NCI-H774 (cell line): ENCODE data around the gene LBP.
"Not testable (repeated sequence)": the region's sequence is repeated elsewhere in the genome, so short reads cannot be mapped to it uniquely, and the experiment has no call there.

ENCODE experiments used
- DNase-seq: peaks from one replicate; lab custom pipeline; 2025; lab: John Stamatoyannopoulos, UW

LBP gene

DNA sequence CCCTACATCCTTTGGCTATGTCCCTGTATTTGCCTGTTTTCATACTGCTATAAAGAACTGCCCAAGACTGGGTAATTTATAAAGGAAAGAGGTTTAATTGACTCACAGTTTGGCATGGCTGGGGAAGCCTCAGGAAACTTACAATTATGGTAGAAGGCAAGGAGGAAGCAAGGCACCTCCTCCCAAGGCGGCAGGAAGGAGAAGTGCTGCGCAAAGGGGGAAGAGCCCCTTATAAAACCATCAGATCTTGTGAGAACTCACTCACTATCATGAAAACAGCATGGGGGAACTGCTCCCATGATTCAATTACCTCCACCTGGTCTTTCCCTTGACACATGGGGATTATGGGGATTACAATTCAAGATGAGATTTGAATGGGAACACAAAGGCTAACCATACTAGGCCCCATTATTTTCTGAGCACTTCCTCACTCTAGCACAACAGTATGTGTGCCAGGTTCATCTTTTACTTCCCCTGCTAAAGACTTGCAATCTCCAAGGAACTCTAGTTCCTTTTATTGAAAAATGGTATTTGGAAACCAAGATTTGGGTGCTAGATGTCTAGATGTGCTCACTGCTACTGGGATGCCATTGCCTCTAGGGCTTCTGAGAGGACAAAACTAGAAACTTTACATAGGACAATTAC, 49.6 kb downstream of the LBP start:
- not testable (repeated sequence) for DNase-seq

DNA sequence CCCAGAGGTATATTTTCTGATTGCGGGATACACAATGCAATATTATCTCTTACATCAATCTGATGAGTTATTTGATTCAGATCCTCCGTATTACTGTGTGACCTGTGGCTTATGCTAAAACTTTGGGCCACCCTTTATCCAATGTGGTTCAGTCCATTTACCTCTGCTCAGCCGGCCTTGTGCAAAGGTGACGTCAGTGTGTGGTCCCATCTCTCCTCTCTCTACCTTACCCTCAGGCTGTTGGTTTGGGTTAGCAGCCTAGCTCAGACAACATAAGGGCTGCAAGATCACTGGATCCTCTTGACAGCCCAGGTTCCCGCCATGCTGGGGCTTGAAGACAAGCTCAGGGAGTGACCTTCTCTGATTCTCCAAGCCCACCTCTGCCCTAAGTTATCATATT, 55.8 kb downstream of the LBP start:
- DNase-seq, result no peak

DNA sequence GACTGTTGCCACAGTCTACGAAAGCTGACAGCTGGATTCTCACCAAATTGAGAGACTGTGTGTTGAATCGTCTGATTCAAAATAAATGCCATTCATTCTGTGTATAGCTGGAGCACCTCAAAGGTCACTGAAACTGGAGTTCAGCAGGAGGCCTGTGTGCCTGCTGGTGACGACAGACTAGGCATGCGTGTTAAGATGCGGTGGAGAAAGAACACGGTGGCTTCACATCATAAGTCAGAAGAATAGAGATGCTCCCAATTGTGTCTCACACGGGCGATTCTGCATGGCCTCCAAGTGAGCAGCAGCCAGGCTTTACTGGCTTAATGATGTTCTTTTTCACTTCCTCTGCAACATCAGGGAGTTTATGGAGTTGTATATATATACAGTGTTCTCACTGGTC, 56.5 kb downstream of the LBP start:
- DNase-seq, result no peak

DNA sequence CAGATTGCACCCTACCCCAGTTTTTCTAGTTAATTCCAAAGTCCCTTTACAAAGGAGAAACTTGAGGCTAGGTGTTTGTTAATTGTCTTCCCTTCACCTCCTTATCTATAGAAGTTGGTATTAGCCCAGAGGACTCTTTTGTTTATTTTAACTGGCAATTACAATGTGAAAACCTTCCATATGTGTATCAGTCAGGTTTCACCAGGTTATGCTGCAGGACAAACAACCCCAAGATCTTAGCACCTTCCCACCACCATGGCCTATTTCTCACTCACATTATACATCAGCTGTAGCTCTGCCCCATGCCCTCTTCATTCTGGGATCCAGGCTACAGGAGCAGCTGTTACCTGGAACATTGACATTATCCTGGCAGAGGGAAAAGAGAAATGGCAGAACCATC, 57.7 kb downstream of the LBP start:
- no peak for DNase-seq

DNA sequence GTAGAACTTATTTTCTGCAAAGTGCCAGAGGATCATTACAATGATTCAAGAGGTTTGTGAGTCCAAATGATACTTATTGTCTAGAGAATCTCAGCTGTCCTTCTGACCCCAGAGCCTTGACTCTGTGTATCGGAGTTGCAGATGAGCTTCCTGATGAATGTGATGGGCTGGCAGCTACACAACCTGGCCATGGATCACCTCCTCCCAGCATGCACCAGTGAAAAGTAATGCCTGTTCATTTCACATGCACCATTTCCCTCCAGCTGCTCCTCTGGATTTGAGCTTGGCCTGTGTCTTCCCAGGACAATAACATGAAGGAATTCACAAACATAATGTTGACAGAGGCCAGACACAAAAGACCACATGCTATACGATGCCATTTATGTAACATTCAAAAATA, 58.9 kb downstream of the LBP start:
- no peak for DNase-seq

DNA sequence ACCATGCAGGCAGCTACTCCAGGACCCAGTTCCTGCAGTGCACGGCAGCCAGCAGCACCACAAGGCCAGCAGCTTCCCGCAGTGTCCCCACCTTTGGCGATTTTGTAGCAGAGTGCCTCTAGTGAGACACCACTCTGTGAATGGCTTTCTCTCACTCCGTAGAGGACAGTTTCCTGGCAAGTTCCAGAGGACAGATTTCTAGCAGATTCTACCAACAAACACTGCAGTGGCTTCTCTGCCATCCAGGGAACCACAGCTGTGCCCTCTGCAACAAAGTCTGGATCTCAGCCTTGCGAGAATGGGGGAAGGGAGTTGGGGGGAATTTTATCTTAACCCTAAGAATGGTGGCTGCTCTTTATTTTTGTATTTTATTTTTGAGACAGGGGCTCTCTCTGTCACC, 60.2 kb downstream of the LBP start:
- DNase-seq, result no peak

DNA sequence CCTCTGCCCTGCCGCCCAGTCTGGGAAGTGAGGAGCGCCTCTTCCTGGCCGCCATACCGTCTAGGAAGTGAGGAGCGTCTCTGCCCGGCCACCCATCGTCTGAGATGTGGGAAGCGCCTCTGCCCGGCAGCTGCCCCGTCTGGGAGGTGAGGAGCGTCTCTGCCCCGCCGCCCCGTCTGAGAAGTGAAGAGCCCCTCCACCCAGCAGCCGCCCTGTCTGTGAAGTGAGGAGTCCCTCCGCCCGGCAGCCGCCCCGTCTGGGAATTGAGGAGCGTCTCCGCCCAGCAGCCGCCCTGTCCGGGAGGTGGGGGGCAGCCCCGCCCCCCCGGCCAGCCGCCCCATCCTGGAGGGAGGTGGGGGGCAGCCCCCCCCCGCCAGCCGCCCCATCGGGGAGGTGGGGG, 61.0 kb downstream of the LBP start:
- DNase-seq, result no peak

DNA sequence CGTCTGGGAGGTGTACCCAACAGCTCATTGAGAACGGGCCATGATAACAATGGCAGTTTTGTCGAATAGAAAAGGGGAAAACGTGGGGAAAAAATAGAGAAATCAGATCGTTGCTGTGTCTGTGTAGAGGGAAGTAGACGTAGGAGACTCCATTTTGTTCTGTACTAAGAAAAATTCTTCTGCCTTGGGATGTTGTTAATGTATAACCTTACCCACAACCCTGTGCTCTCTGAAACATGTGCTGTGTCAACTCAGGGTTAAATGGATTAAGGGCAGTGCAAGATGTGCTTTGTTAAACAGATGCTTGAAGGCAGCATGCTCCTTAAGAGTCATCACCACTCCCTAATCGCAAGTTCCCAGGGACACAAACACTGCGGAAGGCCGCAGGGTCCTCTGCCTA, 61.5 kb downstream of the LBP start:
- not testable (repeated sequence) for DNase-seq

DNA sequence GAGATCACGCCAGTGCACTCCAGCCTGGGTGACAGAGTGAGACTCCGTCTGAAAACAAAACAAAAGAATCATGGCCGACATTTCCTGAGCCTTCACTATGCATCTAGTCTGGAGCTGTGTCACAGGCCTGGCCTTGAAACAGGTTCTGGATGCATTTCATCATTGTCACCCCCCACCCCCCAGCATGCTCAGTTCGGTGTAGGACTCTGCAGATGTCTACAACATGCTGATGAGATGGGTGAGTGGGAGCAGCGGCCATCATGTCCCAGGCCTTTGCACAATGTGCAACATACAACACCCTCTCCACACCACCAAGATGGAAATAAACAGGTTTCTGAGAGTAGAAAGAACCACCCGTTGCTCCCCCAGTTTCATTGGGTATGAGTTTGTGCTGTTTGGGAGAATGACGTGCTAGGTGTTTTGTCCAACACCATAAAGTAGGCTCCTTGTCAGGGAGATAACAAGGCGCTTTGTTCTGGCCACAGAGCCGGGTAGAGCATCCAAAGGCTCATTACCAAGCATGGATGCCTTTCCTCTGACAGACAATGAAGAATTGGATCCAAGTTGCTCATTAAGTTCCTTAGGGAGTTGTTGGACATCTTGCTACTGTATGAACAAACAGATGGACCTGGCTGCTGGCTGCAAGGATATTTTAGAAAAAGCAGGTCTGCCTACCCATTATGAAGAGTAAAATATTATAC, 66.7 kb downstream of the LBP start:
- no peak for DNase-seq

DNA sequence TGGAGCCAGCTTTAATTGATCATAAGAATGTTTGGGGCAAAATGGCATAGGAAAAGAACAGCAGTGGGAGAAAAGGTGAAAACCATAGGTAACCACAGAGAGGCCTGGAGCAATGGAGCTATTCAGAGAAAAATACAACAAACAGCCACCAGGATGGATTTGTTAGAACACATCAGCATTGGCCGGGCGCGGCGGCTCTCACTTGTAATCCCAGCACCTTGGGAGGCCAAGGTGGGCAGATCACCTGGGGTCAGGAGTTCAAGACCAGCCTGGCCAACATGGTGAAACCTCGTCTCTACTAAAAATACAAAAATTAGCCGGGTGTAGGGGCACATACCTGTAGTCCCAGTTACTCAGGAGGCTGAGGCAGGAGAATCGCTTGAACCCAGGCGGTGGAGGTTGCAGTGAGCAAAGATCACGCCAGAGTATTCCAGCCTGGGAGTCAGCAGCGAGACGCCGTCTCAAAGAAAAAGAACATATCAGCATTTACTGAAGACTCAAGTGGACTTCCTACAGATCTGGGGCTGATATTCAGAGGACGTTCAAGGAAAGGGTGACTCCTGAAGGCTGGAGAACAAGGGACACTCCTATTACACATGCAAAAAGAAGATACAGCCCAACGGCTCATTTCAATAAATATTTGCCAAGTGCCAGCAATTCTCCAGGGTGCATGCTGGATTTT, 68.6 kb downstream of the LBP start:
- DNase-seq, result no peak

DNA sequence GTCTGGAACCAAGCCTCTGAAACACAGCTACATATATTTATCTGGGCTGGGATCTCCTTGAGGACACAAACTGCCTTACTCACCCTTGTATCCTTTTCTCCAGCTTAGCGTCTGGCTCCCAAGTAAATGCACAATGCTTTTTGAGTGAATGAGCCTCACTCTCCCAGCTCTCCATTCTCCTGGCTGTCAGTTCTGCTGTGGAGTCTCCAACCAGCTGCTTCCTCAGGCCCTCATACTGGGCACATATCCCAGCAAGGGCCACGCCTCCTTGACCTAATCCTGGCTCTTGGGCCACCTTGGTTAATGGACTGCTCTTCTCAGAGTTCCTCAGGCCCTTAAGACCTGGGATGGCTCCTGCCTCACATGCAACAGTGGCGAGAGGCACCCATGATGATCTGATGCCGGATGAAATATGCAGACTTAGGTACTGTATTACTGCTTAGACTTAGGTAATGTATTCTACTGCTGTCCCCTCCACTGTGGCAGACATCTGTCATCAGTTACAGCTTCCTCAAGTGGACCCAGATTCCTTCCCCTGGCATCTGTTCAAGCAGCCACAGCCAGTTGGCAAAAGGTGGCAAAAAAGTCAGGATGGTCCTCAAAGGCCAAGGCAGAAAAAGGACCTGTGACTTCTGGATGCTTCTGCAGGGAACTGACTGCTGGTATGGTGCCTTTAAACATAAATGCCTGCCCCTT, 72.4 kb downstream of the LBP start:
- no peak for DNase-seq

DNA sequence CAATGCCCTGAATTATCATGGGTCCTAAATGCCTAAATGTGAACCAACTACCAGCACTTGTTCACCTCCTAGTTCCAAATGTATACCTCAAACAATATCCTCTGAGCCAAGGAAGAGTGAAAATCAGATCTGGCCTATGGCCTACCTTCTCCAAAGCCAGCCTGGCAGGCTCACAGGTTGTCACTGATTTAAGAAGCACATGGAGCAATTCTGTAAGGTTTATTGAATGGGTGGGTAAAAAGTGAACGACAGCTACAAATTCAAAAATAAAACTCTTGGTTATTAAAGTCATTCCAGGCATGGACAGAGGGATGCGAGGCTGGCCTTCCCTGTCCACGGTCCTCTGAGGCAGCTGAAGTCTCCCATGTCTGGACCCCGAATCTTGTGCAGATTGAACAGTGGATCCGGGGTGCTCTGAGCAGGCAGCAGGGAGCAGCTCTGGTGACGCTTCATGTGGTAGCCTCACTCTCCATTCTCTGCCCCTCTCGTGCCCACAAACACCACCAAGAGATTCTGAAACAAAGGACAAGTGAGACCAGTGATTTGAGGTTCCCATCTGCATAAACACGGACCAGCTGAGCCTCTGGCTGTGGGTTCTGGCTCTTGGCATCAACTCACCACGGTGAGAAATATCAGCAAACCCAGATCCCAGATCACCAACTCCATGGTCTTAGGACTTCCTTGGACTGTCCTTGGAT, 74.3 kb downstream of the LBP start:
- no peak for DNase-seq

DNA sequence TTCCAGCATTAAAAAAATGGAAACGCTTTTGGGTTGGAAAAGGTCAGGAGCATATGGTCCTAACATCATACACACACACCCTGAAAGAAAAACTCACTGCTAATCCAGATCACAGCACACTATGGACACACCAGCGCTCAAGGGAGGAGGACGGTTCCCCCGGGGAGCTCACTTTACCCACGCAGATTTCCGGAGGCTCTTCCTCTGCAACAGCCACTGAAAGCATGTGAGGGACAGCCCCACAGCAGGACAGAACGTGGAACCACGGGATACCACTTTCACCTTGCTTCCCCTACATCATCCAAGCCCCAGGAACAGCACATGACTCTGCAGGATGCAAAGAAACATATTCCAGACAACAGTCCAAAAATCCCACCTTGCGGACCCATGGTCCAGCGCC, 75.6 kb downstream of the LBP start:
- DNase-seq, result no peak

DNA sequence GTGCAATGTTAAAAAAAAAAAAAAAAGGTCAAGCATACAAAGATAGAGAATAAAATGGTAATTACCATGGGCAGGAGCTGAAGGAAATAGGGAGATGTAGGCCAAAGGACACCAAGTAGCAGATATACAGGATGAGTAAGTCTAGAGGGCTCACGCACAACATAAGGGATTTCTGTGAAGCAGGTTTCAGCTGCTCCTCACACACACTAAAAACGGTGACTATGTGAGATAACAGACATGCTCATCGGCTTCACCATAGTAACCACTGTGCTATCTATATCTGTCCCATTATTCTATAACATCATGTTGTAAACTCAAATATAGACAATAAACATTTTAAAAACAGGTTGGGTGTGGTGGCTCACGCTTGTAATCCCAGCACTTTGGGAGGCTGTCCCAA, 77.3 kb downstream of the LBP start:
- DNase-seq, result no peak

DNA sequence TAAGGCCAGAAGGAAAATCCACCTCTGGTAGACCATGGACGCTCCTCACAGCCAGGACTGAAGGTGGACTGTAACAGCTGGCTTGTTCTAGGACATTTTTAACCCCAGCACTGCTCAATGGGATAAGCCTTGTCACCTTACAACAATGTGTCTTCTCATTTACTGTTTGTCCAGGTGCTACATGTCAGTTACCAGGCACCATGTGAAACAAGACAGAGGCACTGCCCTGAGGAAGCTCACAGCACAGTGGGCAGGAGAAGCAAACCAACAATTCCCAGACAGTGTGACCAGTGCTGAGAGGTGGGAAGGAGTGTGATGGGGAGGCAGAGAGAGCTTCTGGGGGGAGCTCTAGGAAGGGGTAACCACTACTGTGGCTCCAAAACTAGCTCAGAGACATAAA, 78.1 kb downstream of the LBP start:
- DNase-seq, result no peak

DNA sequence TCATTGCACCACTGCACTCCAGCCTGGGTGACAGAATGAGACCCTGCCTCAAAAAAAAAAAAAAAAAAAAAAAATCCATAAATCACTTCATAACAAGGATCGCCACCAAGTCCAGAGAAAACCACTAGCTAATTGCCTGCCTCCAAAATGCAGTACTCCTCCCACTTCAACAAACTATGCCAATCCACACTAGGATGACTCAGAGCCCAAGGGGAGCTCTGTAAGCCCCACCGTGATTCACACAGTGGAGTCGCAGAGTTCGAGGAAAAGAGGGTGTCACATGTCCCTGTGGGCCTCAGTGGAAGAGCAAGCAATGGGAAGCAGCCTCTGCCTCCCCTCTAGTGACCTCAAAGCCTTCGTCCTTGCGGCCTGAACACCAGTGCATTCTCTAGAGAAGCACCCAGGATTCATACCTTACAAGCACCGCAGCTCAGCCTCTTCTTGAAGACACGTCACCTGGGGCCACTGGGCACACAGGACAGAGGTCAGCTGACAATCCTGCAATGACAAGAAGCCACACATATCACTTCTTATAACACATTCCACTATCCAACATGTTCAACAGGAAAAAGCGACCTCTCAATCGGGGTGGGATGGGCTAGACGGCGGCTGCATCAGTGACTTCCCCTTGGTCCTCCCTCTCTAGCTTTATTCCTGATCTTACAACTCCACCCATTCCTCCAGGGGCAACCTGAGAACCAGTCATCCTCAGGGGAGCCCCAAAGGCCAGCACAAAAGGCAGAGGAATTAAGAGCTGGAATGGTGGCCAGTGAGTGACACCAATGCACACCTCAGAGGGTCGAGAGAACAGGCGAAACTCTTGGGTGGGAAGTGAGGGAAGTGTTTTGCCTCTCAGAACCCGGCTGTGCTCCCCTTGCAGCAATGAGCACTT, 80.0 kb downstream of the LBP start:
- no peak for DNase-seq
